A549 (cell line): ENCODE data around the gene SGSM2.

ENCODE experiments used
- ESRRA ChIP-seq: fragments of 150-350 bp; IDR thresholded peaks from 2 replicates; pipeline ENCODE4 v1.6.1; 2014; ENCODE audit warnings: mild to moderate bottlenecking, low read length, borderline replicate concordance
- POLR2A ChIP-seq: IDR thresholded peaks from 2 replicates; pipeline ENCODE4 v1.6.1; 2012; ENCODE audit warnings: mild to moderate bottlenecking, low read length
- ZNF302 ChIP-seq: fragments of 250-450 bp; sonication (Bioruptor Pico); IDR thresholded peaks from 2 replicates; pipeline ENCODE4 v1.9.0; 2021; ENCODE audit warnings: inconsistent platforms, mild to moderate bottlenecking, moderate library complexity

- no peak for TF ChIP-seq ZNF302
- no peak for TF ChIP-seq ESRRA
- no peak for TF ChIP-seq POLR2A
Measured at GRCh38 chr17:2323629-2324314, 13.5 kb upstream of the SGSM2 start.
